Esophagus muscularis mucosa (tissue), 4 donors: Measurements from ENCODE around the gene SLC25A29. TPM values are rescaled to one million over a fixed set of nuclear protein-coding genes. Genes with fewer than 3 reads are reported as not detected.

Source experiments
- DNase-seq: peaks from one replicate; pipeline ENCODE4 v3.0.0-alpha.2; 2017; ENCODE audit errors: extremely low spot score
- H3K27ac ChIP-seq, 4 donors: fragments of 200-600 bp; sonication (generic); replicated peaks in 1 of 4; 1 replicate in 3 of 4; 2 replicates in 1 of 4; pipeline ENCODE4 v1.5.1; 2016 to 2019; ENCODE audit warnings: mild to moderate bottlenecking in 1 of 4
- H3K27me3 ChIP-seq, 4 donors: fragments of 200-600 bp; sonication (generic); one replicate each; pipeline versions ENCODE4 v1.5.1 to v1.6.0; 2016 to 2019
- H3K36me3 ChIP-seq, 4 donors: fragments of 200-600 bp; sonication (generic); one replicate each; pipeline ENCODE4 v1.5.1; 2016 to 2019
- H3K4me1 ChIP-seq, 4 donors: fragments of 200-600 bp; sonication (generic); one replicate each; pipeline ENCODE4 v1.5.1; 2016 to 2019
- H3K4me3 ChIP-seq, 4 donors: fragments of 200-600 bp; sonication (generic); 1 replicate in 2 of 4; 2 replicates in 2 of 4; pipeline ENCODE4 v1.5.1; 2016 to 2019; ENCODE audit warnings: mild to moderate bottlenecking in 4 of 4, moderate library complexity in 1 of 4
- H3K9me3 ChIP-seq, 4 donors: fragments of 200-600 bp; sonication (generic); 1 replicate in 3 of 4; 2 replicates in 1 of 4; pipeline ENCODE4 v1.5.1; 2016 to 2019
- EP300 ChIP-seq: sonication (generic); formaldehyde crosslinking; IDR thresholded peaks from one replicate; pipeline ENCODE4 v1.6.1; 2017; ENCODE audit warnings: antibody characterized with exemption
- POLR2A ChIP-seq: fragments of 450-650 bp; IDR thresholded peaks from one replicate; pipeline ENCODE4 v1.6.1; 2017; ENCODE audit warnings: antibody characterized with exemption, moderate library complexity, mild to moderate bottlenecking, low read depth
- POLR2AphosphoS5 ChIP-seq, 2 donors: sonication (generic); formaldehyde crosslinking; IDR thresholded peaks; one replicate each; pipeline ENCODE4 v1.6.1; 2017; ENCODE audit warnings: antibody characterized with exemption in 2 of 2
- WGBS: methylation state at CpG from one replicate; pipeline ENCODE4 v1.1.5; 2018; 5-methylcytosine and 5-hydroxymethylcytosine counted together
- intact Hi-C: fragments of 100-400 bp; cut with DNase I; formaldehyde crosslinking; loops from one replicate; pipeline ENCODE4 v1.15.1; 2023
- total RNA-seq, 4 donors: library from RNA; depleted of rRNA; stranded (reverse); fragments of >200 nt; gene quantifications; one replicate each; pipeline versions ENCODE4 v1.1.0 to v1.2.1, GENCODE V29; 2016
- TF ChIP-seq, protein P1 (sequence below), 3 experiments: fragments of 200-600 bp in 2 of 3; fragments of 450-650 bp in 1 of 3; sonication (generic) in 2 of 3; IDR thresholded peaks; one replicate each; pipeline ENCODE4 v1.5.1; 2017 to 2019; ENCODE audit warnings: antibody characterized with exemption in 3 of 3, mild to moderate bottlenecking in 2 of 3, moderate library complexity in 1 of 3

SLC25A29 gene
- total RNA-seq, 4 donors from 2014 or later, result 37.4 to 63.0 (median 49.2) TPM

DNA sequence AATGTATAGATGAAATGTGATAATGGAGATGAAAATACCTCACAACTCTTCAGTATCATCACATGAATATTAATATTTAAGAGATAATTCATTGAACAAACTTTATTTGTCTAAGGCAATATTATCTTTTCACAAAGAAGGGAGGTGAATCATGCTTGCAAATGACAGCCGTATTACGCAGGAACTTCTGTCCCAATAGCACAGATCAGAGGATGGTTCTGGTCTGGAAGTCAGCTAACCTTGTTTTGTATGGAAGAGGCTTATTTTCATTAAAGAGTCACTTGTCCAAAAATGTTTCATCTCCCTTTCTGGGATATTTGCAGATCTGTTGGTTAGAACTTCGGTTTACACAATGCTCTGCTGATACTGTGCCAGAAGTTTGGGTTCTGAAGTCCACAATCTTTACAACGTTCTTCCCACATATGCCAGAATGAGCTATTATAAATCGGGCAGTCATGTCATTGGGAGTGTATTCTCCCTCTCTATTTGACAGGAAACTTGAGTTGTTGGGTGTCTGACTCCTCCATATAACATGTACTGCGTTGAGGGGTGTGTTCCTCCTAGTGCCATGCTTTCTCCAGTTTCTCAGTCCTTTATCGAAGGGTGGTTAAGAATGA lies 37.5 kb downstream of the SLC25A29 start:
- DNase-seq, result no peak
- Histone ChIP-seq H3K36me3 (peaks cover 0 to 17% (median 6%) of the 10 kb centered on the region in 4 donors), H3K4me3 (no peak overlapping the region), H3K9me3 (no peaks in the 10 kb centered on the region), H3K27me3 (no peaks in the 10 kb centered on the region), H3K4me1 (peaks cover 9 to 43% (median 39%) of the 10 kb centered on the region in 4 donors), H3K27ac (no peak overlapping the region)
- intact Hi-C loops, result no loop called here
- TF ChIP-seq, protein P1, sequence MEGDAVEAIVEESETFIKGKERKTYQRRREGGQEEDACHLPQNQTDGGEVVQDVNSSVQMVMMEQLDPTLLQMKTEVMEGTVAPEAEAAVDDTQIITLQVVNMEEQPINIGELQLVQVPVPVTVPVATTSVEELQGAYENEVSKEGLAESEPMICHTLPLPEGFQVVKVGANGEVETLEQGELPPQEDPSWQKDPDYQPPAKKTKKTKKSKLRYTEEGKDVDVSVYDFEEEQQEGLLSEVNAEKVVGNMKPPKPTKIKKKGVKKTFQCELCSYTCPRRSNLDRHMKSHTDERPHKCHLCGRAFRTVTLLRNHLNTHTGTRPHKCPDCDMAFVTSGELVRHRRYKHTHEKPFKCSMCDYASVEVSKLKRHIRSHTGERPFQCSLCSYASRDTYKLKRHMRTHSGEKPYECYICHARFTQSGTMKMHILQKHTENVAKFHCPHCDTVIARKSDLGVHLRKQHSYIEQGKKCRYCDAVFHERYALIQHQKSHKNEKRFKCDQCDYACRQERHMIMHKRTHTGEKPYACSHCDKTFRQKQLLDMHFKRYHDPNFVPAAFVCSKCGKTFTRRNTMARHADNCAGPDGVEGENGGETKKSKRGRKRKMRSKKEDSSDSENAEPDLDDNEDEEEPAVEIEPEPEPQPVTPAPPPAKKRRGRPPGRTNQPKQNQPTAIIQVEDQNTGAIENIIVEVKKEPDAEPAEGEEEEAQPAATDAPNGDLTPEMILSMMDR (IDR thresholded peaks at IDR 0.05), result no peak
- TF ChIP-seq EP300 (no peak), POLR2A (no peak), POLR2AphosphoS5 (IDR thresholded peaks at IDR 0.05) (no peak)
- WGBS, result 66% methylated on average over 7 of the region's 7 CpGs

DNA sequence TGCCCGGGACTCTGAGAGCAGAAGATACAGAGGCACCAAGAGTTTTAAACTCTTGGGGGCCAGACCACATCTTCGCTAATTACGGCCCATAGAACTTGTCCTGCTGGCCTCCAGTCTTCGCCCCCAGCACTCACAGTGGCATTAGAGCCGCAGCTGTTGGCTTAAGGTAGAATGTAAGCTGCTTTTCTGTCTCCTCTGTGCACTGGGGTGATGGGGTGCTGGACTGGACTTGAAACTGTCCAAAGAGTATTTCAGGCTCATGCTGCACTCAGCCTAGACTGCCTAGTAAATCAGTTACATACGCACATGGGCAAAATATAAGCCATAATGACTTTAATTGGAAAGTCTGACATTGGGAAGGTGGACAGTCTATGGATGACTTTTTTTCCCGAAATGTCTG lies 38.3 kb downstream of the SLC25A29 start:
- Histone ChIP-seq H3K36me3 (peaks cover 5 to 24% (median 12%) of the 10 kb centered on the region in 4 donors), H3K9me3 (no peaks in the 10 kb centered on the region), H3K27ac (no peak overlapping the region), H3K4me3 (no peak overlapping the region), H3K4me1 (peaks cover 16 to 49% (median 44%) of the 10 kb centered on the region in 4 donors), H3K27me3 (no peaks in the 10 kb centered on the region)
- intact Hi-C loops, result no loop called here
- TF ChIP-seq POLR2AphosphoS5 (IDR thresholded peaks at IDR 0.05), result no peak
- WGBS, result 96% methylated on average over 6 of the region's 7 CpGs
- no peak for DNase-seq

DNA sequence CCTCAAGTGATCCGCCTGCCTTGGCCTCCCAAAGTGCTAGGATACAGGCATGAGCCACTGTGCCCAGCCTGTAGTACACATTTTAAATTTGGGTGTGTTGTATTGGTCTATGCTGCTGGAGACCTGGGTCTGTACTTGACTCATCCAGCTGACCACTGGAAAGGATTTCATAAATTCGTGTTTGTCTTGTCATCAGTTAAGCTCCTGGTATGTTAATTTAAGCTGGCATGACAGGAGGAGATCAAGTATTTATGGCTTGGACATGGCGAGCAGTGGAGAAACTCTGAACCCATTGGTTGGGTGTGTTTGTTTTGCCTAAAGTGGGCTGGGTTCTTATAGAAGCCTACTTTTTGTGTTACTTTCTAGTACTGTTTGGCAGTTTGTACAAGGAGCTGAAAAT lies 43.1 kb downstream of the SLC25A29 start:
- no peak for DNase-seq
- intact Hi-C loops, result no loop called here
- TF ChIP-seq POLR2AphosphoS5 (IDR thresholded peaks at IDR 0.05) (no peak), EP300 (no peak), POLR2A (no peak)
- TF ChIP-seq, protein P1 (IDR thresholded peaks at IDR 0.05), result no peak
- no peaks in the 10 kb centered on the region for H3K27me3 ChIP-seq
- no peak overlapping the region for H3K27ac ChIP-seq
- H3K9me3 ChIP-seq, result no peaks in the 10 kb centered on the region
- peaks cover 8 to 28% (median 18%) of the 10 kb centered on the region in 4 donors for H3K36me3 ChIP-seq
- H3K4me3 ChIP-seq, result no peak overlapping the region
- H3K4me1 ChIP-seq, result peaks cover 27 to 73% (median 67%) of the 10 kb centered on the region in 4 donors
- WGBS, result 79% methylated on average over 3 of the region's 3 CpGs

DNA sequence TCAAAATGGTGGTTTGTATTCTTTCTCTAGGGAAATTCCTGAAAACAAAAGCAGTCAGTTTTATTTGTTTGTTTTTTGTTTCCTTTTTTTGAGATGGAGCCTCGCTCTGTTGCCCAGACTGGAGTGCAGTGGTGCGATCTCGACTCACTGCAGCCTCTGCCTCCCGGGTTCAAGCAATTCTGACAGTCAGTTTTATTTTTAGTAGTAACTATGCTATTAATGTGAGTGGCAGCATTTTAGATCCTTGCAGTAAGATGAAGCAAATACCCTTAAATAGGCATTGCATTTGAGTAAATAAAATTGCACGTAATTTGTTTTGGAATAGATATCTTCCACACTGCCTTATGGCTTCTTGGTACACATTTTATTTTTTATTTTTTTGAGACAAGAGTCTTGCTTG lies 43.7 kb downstream of the SLC25A29 start:
- Histone ChIP-seq H3K4me3 (no peak overlapping the region), H3K9me3 (no peaks in the 10 kb centered on the region), H3K36me3 (peaks cover 8 to 28% (median 18%) of the 10 kb centered on the region in 4 donors), H3K27ac (no peak overlapping the region), H3K4me1 (peaks cover 32 to 73% (median 64%) of the 10 kb centered on the region in 4 donors), H3K27me3 (no peaks in the 10 kb centered on the region)
- 76% methylated on average over 5 of the region's 5 CpGs for WGBS
- intact Hi-C loops, result no loop called here
- DNase-seq, result no peak
- TF ChIP-seq POLR2AphosphoS5 (IDR thresholded peaks at IDR 0.05), result no peak
- TF ChIP-seq, protein P1 (IDR thresholded peaks at IDR 0.05), result no peak
- TF ChIP-seq EP300, result no peak
- TF ChIP-seq POLR2A, result no peak

DNA sequence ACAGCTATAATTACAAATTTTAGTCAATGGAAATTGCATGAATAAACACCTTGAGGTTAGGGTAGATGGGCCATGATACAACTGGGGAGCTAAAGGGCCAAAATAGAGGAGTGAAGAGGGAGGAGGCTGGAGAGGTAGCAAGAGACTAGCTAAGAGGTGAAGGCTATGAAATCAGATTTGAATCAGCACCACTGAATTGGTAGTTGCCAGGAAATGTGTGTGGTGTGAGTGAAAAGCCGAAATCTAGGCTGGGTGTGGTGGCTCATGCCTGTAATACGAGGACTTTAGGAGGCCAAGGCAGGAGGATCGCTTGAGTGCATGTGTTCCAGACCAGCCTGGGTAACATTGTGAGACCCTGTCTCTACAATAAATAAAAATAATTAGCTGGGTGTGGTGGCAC lies 44.6 kb downstream of the SLC25A29 start:
- H3K27ac ChIP-seq, result no peak overlapping the region
- intact Hi-C loops, result no loop called here

More for the DNA sequence above, 44.6 kb downstream of the SLC25A29 start:
- Histone ChIP-seq H3K27me3 (no peaks in the 10 kb centered on the region), H3K4me1 (peaks cover 37 to 74% (median 62%) of the 10 kb centered on the region in 4 donors), H3K9me3 (no peaks in the 10 kb centered on the region), H3K36me3 (peaks cover 8 to 28% (median 18%) of the 10 kb centered on the region in 4 donors), H3K4me3 (no peak overlapping the region)
- no peak for TF ChIP-seq POLR2A
- TF ChIP-seq EP300, result no peak
- no peak for TF ChIP-seq POLR2AphosphoS5 (IDR thresholded peaks at IDR 0.05)
- TF ChIP-seq, protein P1 (IDR thresholded peaks at IDR 0.05), result no peak
- DNase-seq, result no peak
- 93% methylated on average over 3 of the region's 3 CpGs for WGBS
